NCI-H2171 treated with DMSO at 0.1 percent for 48 hours (cell line): Measurements from ENCODE around the gene KCTD21.
"Not testable (repeated sequence)": the region's sequence is repeated elsewhere in the genome, so short reads cannot be mapped to it uniquely, and the experiment has no call there.

Experiments
- DNase-seq: peaks from one replicate; lab custom pipeline; 2025; lab: John Stamatoyannopoulos, UW

KCTD21 gene

GRCh38 chr11:78188286-78189173 is at the start of gene KCTD21, which contains the start of gene USP35:
TSS of gene KCTD21 (minus strand) at chr11:78188626. CDS start at chr11:78174554, 14,072 bp downstream.
TSS of gene USP35 (plus strand) at chr11:78188919. CDS start at chr11:78196246, 7,327 bp downstream.
- peak; percentile 97 for DNase-seq

GRCh38 chr11:78237293-78238046 is 49.0 kb upstream of the KCTD21 start:
- no peak for DNase-seq

GRCh38 chr11:78234006-78234405 is 45.6 kb upstream of the KCTD21 start:
- no peak for DNase-seq

- not testable (repeated sequence) for DNase-seq
Measured at GRCh38 chr11:78233046-78233445, 44.6 kb upstream of the KCTD21 start.

- DNase-seq = no peak
Measured at GRCh38 chr11:78231962-78232501, 43.6 kb upstream of the KCTD21 start.

GRCh38 chr11:78230161-78230877 is 41.9 kb upstream of the KCTD21 start:
- peak; percentile 60 for DNase-seq

- no peak for DNase-seq
Measured at GRCh38 chr11:78229106-78229505, 40.7 kb upstream of the KCTD21 start.

- DNase-seq = peak; percentile 74
Measured at GRCh38 chr11:78228467-78228866, 40.0 kb upstream of the KCTD21 start.

GRCh38 chr11:78227921-78228320 is 39.5 kb upstream of the KCTD21 start:
- DNase-seq = no peak

- DNase-seq = no peak
Measured at GRCh38 chr11:78226684-78227680, 38.6 kb upstream of the KCTD21 start.

GRCh38 chr11:78224906-78225420 is 36.5 kb upstream of the KCTD21 start:
- DNase-seq = no peak

GRCh38 chr11:78224506-78224905 is 36.1 kb upstream of the KCTD21 start:
- DNase-seq = no peak

- no peak for DNase-seq
Measured at GRCh38 chr11:78223320-78223954, 35.0 kb upstream of the KCTD21 start.

GRCh38 chr11:78222726-78223125 is 34.3 kb upstream of the KCTD21 start:
- not testable (repeated sequence) for DNase-seq

- DNase-seq = no peak
Measured at GRCh38 chr11:78221396-78222315, 33.2 kb upstream of the KCTD21 start.

GRCh38 chr11:78220218-78221157 is 32.1 kb upstream of the KCTD21 start:
- DNase-seq = no peak

GRCh38 chr11:78219493-78220217 is 31.2 kb upstream of the KCTD21 start:
- DNase-seq = no peak
